Cardiac muscle cell (in vitro differentiated cells and primary cell): ENCODE data around the gene GSE1. TPM values are rescaled to one million over a fixed set of nuclear protein-coding genes. Genes with fewer than 3 reads are reported as not detected.

ENCODE experiments used
- DNase-seq, 2 donors: peaks; one replicate each; pipeline versions ENCODE4 v3.0.0 to v3.0.0-alpha.2; 2010 to 2017; ENCODE audit warnings: low read depth in 1 of 2, low spot score in 1 of 2
- H3K27ac ChIP-seq: fragments of 200-600 bp; sonication (generic); 2 replicates; pipeline ENCODE4 v1.5.1; 2016
- H3K27me3 ChIP-seq: fragments of 200-600 bp; sonication (generic); 2 replicates; pipeline ENCODE4 v1.6.0; 2016; ENCODE audit warnings: control low read depth
- H3K36me3 ChIP-seq: fragments of 200-600 bp; sonication (generic); 2 replicates; pipeline ENCODE4 v1.5.1; 2016; ENCODE audit warnings: control low read depth
- H3K4me1 ChIP-seq: fragments of 200-600 bp; sonication (generic); 2 replicates; pipeline ENCODE4 v1.8.1; 2017; ENCODE audit warnings: low read depth, mild to moderate bottlenecking, mixed run types
- H3K4me3 ChIP-seq: fragments of 200-600 bp; sonication (generic); 2 replicates; pipeline ENCODE4 v1.5.1; 2016; ENCODE audit warnings: mild to moderate bottlenecking
- H3K9me3 ChIP-seq: fragments of 200-600 bp; sonication (generic); 2 replicates; pipeline ENCODE4 v1.5.1; 2017; ENCODE audit warnings: low read depth, mild to moderate bottlenecking, control low read depth
- polyA plus RNA-seq: library from polyadenylated mRNA; unstranded; fragments of >200 nt; fragmentation: Nextera tagmentation; extraction: Ambion mirVana; gene quantifications from 2 replicates; pipeline ENCODE4 v1.2.1, GENCODE V29; 2016
- total RNA-seq: library from RNA; depleted of rRNA; stranded (reverse); fragments of >200 nt; gene quantifications from 2 replicates; pipeline ENCODE4 v1.2.3, GENCODE V29; 2016
- TF ChIP-seq, protein P1 (sequence below): IDR thresholded peaks from 2 replicates; pipeline ENCODE4 v1.5.1; 2012; ENCODE audit warnings: low read depth, mild to moderate bottlenecking, low read length

Gene GSE1
- total and polyA plus RNA-seq, 2 experiments from 2014 or later: 48.8 to 174 TPM

DNA sequence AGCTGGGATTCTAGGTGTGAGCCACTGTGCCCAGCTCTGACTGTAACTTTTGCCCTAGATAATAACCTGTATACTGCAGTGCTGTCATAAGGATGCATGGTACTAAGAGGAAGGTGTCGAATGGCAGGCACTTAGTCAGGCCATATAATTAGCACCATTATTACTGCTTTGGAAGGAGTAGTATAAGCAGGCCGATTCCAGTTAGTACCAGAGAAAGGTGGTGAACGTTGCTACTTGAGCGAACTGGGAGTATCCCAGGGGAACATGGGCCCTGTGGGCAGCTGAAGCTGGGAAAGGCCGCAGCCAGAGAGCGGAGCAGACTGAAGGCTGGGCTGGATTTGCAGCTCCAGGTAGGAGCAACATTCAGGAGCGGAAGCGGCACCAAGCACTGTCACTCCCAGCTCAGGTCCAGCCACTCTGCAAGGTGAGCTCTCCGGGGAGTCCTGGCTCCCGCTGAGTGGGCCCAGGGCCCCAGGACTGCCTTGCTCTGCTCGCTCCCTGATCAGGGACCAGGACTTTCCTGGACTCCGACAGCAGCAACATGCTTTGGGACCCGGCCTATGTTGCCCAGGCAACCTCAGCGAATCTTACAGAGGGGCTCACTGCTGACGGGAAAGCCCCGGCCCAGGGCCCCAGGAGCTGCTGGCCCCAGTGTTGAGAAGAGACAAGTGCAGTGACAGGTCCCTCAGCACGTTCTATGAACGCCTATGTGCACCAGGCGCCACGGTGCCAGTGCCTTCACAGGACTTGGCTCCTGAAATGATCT, 109.2 kb downstream of the GSE1 start:
- peak in 1 of 2 donors; percentile 15 for DNase-seq
- Histone ChIP-seq H3K27ac (peak overlapping the region; percentile 38), H3K27me3 (peaks cover 2% of the 10 kb centered on the region)

DNA sequence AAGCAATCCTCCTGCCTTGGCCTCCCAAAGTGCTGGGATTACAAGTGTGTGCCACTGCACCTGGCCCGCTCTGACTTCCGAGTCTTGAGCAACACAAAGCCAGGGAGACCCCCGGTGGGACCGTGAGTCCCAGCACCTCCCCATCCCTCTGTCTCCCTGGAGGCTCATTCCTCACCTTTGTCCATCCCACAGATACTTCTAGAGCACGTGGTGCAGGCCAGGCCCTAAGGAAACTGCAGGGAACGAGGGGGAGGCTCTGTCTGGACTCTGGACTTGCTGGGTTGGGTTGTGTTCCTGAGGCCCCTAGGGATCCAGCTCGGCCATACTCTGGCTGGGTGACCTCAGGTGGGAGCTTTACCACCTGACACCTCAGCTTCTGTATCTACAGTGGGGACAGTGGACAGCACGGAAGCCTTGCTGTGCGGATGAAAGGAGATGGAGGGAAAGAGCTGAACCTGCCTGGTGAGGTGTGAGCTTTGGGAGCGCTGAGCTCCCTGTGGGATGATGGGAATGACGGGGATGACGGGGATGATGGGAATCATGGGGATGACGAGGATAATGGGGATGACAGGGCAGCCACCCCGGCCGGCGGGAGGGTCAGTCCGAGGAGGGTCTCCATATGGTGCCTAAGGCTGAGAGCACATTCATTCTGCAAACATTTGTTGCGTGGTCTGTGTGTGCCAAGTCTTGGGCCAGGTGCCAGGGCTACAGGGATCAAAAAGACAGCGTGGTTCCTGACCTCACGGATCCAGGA, 111.2 kb downstream of the GSE1 start:
- H3K36me3 ChIP-seq: no peaks in the 10 kb centered on the region
- no peak overlapping the region for H3K4me3 ChIP-seq
- H3K9me3 ChIP-seq: no peaks in the 10 kb centered on the region
- H3K27me3 ChIP-seq: no peaks in the 10 kb centered on the region
- no peak overlapping the region for H3K27ac ChIP-seq
- H3K4me1 ChIP-seq: peaks cover 8% of the 10 kb centered on the region
- no peak for DNase-seq
- TF ChIP-seq, protein P1, sequence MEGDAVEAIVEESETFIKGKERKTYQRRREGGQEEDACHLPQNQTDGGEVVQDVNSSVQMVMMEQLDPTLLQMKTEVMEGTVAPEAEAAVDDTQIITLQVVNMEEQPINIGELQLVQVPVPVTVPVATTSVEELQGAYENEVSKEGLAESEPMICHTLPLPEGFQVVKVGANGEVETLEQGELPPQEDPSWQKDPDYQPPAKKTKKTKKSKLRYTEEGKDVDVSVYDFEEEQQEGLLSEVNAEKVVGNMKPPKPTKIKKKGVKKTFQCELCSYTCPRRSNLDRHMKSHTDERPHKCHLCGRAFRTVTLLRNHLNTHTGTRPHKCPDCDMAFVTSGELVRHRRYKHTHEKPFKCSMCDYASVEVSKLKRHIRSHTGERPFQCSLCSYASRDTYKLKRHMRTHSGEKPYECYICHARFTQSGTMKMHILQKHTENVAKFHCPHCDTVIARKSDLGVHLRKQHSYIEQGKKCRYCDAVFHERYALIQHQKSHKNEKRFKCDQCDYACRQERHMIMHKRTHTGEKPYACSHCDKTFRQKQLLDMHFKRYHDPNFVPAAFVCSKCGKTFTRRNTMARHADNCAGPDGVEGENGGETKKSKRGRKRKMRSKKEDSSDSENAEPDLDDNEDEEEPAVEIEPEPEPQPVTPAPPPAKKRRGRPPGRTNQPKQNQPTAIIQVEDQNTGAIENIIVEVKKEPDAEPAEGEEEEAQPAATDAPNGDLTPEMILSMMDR: no peak

More for the DNA sequence above, 109.2 kb downstream of the GSE1 start:
- no peaks in the 10 kb centered on the region for H3K36me3 ChIP-seq
- no peak overlapping the region for H3K4me3 ChIP-seq
- TF ChIP-seq, protein P1: no peak
- H3K9me3 ChIP-seq: no peaks in the 10 kb centered on the region
- peaks cover 8% of the 10 kb centered on the region for H3K4me1 ChIP-seq

DNA sequence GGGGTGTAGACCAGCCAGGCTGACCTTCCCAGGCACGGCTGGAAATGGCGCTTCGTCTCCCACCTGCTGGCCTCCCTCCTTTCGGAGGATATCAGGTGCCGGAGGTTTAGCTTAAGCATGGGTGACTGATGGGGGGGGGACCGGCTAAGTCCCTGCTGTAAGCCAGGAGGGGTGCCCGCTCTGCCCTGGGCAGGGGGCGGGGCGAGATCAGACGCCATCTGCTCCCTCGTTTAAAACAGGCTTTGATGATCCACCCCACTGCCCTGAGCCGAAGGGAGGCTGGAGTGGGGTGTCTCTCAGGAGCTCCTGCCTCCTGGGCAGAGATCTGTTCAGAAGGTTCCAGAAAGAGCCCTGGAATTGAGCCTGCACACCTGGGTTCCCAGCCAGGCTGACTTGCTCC, 111.8 kb downstream of the GSE1 start:
- Histone ChIP-seq H3K27ac (no peak overlapping the region), H3K4me3 (no peak overlapping the region), H3K4me1 (peaks cover 8% of the 10 kb centered on the region), H3K27me3 (no peaks in the 10 kb centered on the region), H3K9me3 (no peaks in the 10 kb centered on the region), H3K36me3 (no peaks in the 10 kb centered on the region)
- TF ChIP-seq, protein P1: no peak
- DNase-seq: no peak

Other genes starting within 250 kb of the GSE1 start
- 8.9 and 17.9 TPM in 2 replicates for gene GINS2, start 75.6 kb downstream of the GSE1 start, total RNA-seq
- gene GINS2, start 75.6 kb downstream of the GSE1 start, polyA plus RNA-seq: 15.8 and 26.5 TPM in 2 replicates
- 30.9 and 49.7 TPM in 2 replicates for gene C16orf74, start 137.8 kb downstream of the GSE1 start, total RNA-seq
- 37.9 and 46.8 TPM in 2 replicates for gene C16orf74, start 137.8 kb downstream of the GSE1 start, polyA plus RNA-seq
- gene EMC8, start 186.2 kb downstream of the GSE1 start, total RNA-seq: 42.8 and 48.3 TPM in 2 replicates
- 45.2 and 54.8 TPM in 2 replicates for gene EMC8, start 186.2 kb downstream of the GSE1 start, polyA plus RNA-seq
- gene COX4I1, start 186.4 kb downstream of the GSE1 start, total RNA-seq: 743 and 833 TPM in 2 replicates
- gene COX4I1, start 186.4 kb downstream of the GSE1 start, polyA plus RNA-seq: 856 and 1,231 TPM in 2 replicates